K562 (cell line): ENCODE measurements around the gene RPS2. TPM values are rescaled to one million over a fixed set of nuclear protein-coding genes. Genes with fewer than 3 reads are reported as not detected.

Experiments used
- CBX2 ChIP-seq: fragments of 200-600 bp; sonication (generic); IDR thresholded peaks from one replicate; pipeline ENCODE4 v1.6.1; 2012; ENCODE audit warnings: mild to moderate bottlenecking, low read length, inconsistent platforms; ENCODE audit not compliant: insufficient read depth, poor library complexity, severe bottlenecking
- ETV5 ChIP-seq: sonication (generic); formaldehyde crosslinking; IDR thresholded peaks from 2 replicates; pipeline ENCODE4 v1.4.0; 2020; ENCODE audit warnings: low read depth, mild to moderate bottlenecking, missing genetic modification reagents
- HMGN3 ChIP-seq: IDR thresholded peaks from 2 replicates; pipeline ENCODE4 v1.6.1; 2011; ENCODE audit warnings: borderline replicate concordance, low read depth, mild to moderate bottlenecking, mixed read lengths, low read length; ENCODE audit not compliant: insufficient read length; ENCODE audit errors: extremely low read depth
- MAFG ChIP-seq: fragments of 450-650 bp; conservative IDR thresholded peaks from 2 replicates; pipeline ENCODE4 v1.6.1; 2016; ENCODE audit warnings: missing genetic modification characterization, missing compliant biosample characterization
- POLR2A ChIP-seq: fragments of 450-650 bp; conservative IDR thresholded peaks from 2 replicates; pipeline ENCODE4 v1.6.1; 2016
- SRSF9 ChIP-seq: fragments of 200-400 bp; formaldehyde crosslinking; IDR thresholded peaks from 2 replicates; pipeline ENCODE4 v1.6.1; 2017; ENCODE audit warnings: low read depth, low read length, borderline replicate concordance
- STAG1 ChIP-seq: sonication (generic); formaldehyde crosslinking; IDR thresholded peaks from 2 replicates; pipeline ENCODE4 v1.5.0; 2020; ENCODE audit warnings: missing genetic modification reagents, borderline replicate concordance
- ZEB2 ChIP-seq: fragments of 450-650 bp; IDR thresholded peaks from 2 replicates; pipeline ENCODE4 v1.6.1; 2016
- ZNF212 ChIP-seq: fragments of 450-650 bp; formaldehyde crosslinking; IDR thresholded peaks from 2 replicates; pipeline ENCODE4 v1.4.0; 2020; ENCODE audit warnings: mild to moderate bottlenecking
- ZNF384 ChIP-seq: IDR thresholded peaks from 2 replicates; pipeline ENCODE4 v1.6.1; 2012; ENCODE audit warnings: low read depth, low read length, improper control_type of control experiment
- polyA plus RNA-seq, 8 experiments: library from polyadenylated mRNA; depleted of rRNA in 4 of 8; stranded (reverse) in 5 of 8; unstranded in 3 of 8; fragments of >200 nt; fragmentation: Nextera tagmentation in 2 of 8; fragmentation: Illumina TruSeq in 1 of 8; extraction: Ambion mirVana in 2 of 8; extraction: Trizol in 1 of 8; gene quantifications; 2 replicates each; pipeline versions ENCODE4 v1.2.1 to v1.2.3, GENCODE V29; 2011 to 2014; ENCODE audit warnings: inconsistent platforms in 1 of 8, missing spikeins in 1 of 8
- total RNA-seq, 7 experiments: library from RNA; depleted of rRNA in 6 of 7; stranded (reverse); fragments of >200 nt in 6 of 7; fragmentation: Illumina TruSeq in 2 of 7; extraction: Trizol in 2 of 7; gene quantifications; 2 replicates each; pipeline versions ENCODE4 v1.2.1 to v1.2.3, GENCODE V29; 2011 to 2021; ENCODE audit warnings: low replicate concordance in 1 of 7
- TF ChIP-seq, protein P1 (sequence below): sonication (generic); formaldehyde crosslinking; IDR thresholded peaks from 2 replicates; pipeline ENCODE4 v1.8.0; 2023; ENCODE audit warnings: missing genetic modification reagents, mild to moderate bottlenecking, borderline replicate concordance
- TF ChIP-seq, protein P2 (sequence below): fragments of 200-800 bp; sonication (Bioruptor generic); IDR thresholded peaks from 2 replicates; pipeline ENCODE4 v1.6.1; 2017; ENCODE audit warnings: missing genetic modification characterization, missing compliant biosample characterization
- TF ChIP-seq, protein P3 (sequence below): sonication (generic); formaldehyde crosslinking; IDR thresholded peaks from 2 replicates; pipeline ENCODE4 v1.8.0; 2022; ENCODE audit warnings: missing genetic modification reagents, mild to moderate bottlenecking, borderline replicate concordance
- TF ChIP-seq, protein P4 (sequence below): sonication (generic); formaldehyde crosslinking; IDR thresholded peaks from 2 replicates; pipeline ENCODE4 v1.8.0; 2022; ENCODE audit warnings: mild to moderate bottlenecking, missing genetic modification reagents
- TF ChIP-seq, protein P5 (sequence below): IDR thresholded peaks from 2 replicates; pipeline ENCODE4 v1.6.1; 2014; ENCODE audit warnings: antibody characterized with exemption

RPS2 gene
- total and polyA plus RNA-seq, 9 of the 15 experiments (the other 6 are each of a cell fraction or from before 2014, with no cell fraction given), result 834 to 4,794 (median 3,793) TPM

DNA sequence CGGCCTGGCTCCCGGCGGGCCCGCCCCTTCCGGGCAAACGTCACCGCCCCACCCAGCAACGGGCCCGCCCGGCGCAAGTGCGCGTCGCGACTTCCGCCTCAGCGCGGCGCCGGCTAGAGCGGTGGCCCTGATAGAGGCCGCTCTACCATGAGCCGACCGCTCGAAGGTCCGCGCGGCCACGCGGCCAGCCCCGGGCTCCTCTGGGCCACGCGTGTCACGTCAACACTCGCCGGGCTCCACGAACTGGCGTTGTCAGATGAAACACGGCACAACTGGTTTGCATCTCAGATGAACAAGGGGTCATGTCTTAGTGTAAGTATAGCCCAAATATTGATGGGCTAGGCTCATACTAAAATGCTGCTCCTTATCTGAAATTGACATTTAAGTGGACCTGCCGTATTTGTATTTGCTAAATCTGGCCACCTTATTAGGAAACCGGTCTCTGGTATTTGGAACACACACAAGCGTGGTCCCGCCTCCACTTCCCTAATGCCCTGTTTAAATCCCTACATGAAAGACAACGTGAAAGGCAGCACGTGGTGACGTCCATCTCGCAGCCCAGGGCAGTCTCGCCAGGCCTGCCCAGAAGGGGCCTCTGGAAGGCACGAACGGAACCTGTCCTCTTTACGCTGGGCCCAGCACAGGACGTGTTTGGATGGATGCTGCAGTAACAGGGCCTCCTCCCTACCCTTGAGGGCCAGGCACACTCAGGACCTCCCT lies 45.3 kb upstream of the RPS2 start, which contains the start of gene ZNF598 (continued):
- TF ChIP-seq, protein P1, sequence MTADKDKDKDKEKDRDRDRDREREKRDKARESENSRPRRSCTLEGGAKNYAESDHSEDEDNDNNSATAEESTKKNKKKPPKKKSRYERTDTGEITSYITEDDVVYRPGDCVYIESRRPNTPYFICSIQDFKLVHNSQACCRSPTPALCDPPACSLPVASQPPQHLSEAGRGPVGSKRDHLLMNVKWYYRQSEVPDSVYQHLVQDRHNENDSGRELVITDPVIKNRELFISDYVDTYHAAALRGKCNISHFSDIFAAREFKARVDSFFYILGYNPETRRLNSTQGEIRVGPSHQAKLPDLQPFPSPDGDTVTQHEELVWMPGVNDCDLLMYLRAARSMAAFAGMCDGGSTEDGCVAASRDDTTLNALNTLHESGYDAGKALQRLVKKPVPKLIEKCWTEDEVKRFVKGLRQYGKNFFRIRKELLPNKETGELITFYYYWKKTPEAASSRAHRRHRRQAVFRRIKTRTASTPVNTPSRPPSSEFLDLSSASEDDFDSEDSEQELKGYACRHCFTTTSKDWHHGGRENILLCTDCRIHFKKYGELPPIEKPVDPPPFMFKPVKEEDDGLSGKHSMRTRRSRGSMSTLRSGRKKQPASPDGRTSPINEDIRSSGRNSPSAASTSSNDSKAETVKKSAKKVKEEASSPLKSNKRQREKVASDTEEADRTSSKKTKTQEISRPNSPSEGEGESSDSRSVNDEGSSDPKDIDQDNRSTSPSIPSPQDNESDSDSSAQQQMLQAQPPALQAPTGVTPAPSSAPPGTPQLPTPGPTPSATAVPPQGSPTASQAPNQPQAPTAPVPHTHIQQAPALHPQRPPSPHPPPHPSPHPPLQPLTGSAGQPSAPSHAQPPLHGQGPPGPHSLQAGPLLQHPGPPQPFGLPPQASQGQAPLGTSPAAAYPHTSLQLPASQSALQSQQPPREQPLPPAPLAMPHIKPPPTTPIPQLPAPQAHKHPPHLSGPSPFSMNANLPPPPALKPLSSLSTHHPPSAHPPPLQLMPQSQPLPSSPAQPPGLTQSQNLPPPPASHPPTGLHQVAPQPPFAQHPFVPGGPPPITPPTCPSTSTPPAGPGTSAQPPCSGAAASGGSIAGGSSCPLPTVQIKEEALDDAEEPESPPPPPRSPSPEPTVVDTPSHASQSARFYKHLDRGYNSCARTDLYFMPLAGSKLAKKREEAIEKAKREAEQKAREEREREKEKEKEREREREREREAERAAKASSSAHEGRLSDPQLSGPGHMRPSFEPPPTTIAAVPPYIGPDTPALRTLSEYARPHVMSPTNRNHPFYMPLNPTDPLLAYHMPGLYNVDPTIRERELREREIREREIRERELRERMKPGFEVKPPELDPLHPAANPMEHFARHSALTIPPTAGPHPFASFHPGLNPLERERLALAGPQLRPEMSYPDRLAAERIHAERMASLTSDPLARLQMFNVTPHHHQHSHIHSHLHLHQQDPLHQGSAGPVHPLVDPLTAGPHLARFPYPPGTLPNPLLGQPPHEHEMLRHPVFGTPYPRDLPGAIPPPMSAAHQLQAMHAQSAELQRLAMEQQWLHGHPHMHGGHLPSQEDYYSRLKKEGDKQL (CRISPR knock-in tag), result no peak
- TF ChIP-seq, protein P2, sequence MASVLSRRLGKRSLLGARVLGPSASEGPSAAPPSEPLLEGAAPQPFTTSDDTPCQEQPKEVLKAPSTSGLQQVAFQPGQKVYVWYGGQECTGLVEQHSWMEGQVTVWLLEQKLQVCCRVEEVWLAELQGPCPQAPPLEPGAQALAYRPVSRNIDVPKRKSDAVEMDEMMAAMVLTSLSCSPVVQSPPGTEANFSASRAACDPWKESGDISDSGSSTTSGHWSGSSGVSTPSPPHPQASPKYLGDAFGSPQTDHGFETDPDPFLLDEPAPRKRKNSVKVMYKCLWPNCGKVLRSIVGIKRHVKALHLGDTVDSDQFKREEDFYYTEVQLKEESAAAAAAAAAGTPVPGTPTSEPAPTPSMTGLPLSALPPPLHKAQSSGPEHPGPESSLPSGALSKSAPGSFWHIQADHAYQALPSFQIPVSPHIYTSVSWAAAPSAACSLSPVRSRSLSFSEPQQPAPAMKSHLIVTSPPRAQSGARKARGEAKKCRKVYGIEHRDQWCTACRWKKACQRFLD (CRISPR knock-in tag), result peak; percentile 94
- TF ChIP-seq, protein P3, sequence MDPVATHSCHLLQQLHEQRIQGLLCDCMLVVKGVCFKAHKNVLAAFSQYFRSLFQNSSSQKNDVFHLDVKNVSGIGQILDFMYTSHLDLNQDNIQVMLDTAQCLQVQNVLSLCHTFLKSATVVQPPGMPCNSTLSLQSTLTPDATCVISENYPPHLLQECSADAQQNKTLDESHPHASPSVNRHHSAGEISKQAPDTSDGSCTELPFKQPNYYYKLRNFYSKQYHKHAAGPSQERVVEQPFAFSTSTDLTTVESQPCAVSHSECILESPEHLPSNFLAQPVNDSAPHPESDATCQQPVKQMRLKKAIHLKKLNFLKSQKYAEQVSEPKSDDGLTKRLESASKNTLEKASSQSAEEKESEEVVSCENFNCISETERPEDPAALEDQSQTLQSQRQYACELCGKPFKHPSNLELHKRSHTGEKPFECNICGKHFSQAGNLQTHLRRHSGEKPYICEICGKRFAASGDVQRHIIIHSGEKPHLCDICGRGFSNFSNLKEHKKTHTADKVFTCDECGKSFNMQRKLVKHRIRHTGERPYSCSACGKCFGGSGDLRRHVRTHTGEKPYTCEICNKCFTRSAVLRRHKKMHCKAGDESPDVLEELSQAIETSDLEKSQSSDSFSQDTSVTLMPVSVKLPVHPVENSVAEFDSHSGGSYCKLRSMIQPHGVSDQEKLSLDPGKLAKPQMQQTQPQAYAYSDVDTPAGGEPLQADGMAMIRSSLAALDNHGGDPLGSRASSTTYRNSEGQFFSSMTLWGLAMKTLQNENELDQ, result no peak
- TF ChIP-seq STAG1, result no peak
- TF ChIP-seq POLR2A, result peak; percentile 96
- no peak for TF ChIP-seq ZNF212 (CRISPR knock-in tag)
- no peak; the same call in 1 of the 2 replicates for TF ChIP-seq ZNF384
- TF ChIP-seq MAFG, result no peak
- no peak for TF ChIP-seq SRSF9
- TF ChIP-seq, protein P4, sequence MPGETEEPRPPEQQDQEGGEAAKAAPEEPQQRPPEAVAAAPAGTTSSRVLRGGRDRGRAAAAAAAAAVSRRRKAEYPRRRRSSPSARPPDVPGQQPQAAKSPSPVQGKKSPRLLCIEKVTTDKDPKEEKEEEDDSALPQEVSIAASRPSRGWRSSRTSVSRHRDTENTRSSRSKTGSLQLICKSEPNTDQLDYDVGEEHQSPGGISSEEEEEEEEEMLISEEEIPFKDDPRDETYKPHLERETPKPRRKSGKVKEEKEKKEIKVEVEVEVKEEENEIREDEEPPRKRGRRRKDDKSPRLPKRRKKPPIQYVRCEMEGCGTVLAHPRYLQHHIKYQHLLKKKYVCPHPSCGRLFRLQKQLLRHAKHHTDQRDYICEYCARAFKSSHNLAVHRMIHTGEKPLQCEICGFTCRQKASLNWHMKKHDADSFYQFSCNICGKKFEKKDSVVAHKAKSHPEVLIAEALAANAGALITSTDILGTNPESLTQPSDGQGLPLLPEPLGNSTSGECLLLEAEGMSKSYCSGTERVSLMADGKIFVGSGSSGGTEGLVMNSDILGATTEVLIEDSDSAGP (CRISPR knock-in tag), result no peak
- TF ChIP-seq ZEB2, result peak; percentile 10; the same call in 1 of the 2 replicates
- TF ChIP-seq CBX2, result no peak
- TF ChIP-seq HMGN3, result peak; percentile 38
- TF ChIP-seq ETV5, result peak; percentile 76
- TF ChIP-seq, protein P5, sequence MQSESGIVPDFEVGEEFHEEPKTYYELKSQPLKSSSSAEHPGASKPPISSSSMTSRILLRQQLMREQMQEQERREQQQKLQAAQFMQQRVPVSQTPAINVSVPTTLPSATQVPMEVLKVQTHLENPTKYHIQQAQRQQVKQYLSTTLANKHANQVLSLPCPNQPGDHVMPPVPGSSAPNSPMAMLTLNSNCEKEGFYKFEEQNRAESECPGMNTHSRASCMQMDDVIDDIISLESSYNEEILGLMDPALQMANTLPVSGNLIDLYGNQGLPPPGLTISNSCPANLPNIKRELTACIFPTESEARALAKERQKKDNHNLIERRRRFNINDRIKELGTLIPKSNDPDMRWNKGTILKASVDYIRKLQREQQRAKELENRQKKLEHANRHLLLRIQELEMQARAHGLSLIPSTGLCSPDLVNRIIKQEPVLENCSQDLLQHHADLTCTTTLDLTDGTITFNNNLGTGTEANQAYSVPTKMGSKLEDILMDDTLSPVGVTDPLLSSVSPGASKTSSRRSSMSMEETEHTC, result no peak
